ENCODE data around the gene RNF123. TPM values are rescaled to one million over a fixed set of nuclear protein-coding genes. Genes with fewer than 3 reads are reported as not detected.

The RNF123 gene
- total RNA-seq, 1 experiment from 2014 or later = 47.1 TPM

GRCh38 chr3:49706456-49707112 is 17.2 kb downstream of the RNF123 start:
- ChIA-PET POLR2A (interaction anchor here (1.0 kb wide), 1 partner anchor 18 kb away, joined by 3 read pairs; no protein-coding TSS in a partner anchor), CTCF (no interaction called here)
- ATAC-seq = no peak
- Mint-ChIP-seq H3K9me3 (no peaks in the 10 kb centered on the region), H3K27ac (no peak overlapping the region), H3K36me3 (peaks cover under 1% of the 10 kb centered on the region), H3K27me3 (ENCODE audit: low read depth) (no peaks in the 10 kb centered on the region), H3K4me3 (no peak overlapping the region), H3K4me1 (peaks cover 8% of the 10 kb centered on the region; the same call in 1 of the 2 replicates)
- no peak for DNase-seq (ENCODE audit: low spot score)
- TF ChIP-seq TEAD1 (CRISPR knock-in tag; IDR thresholded peaks at IDR 0.05) = no peak
- no peak for TF ChIP-seq GTF2I (CRISPR knock-in tag; conservative IDR thresholded peaks at IDR 0.05)
- no peak for TF ChIP-seq HMGXB4 (CRISPR knock-in tag; IDR thresholded peaks at IDR 0.05)
- TF ChIP-seq ZNF396 (CRISPR knock-in tag; IDR thresholded peaks at IDR 0.05; ENCODE audit: borderline replicate concordance) = no peak
- TF ChIP-seq, protein P1, sequence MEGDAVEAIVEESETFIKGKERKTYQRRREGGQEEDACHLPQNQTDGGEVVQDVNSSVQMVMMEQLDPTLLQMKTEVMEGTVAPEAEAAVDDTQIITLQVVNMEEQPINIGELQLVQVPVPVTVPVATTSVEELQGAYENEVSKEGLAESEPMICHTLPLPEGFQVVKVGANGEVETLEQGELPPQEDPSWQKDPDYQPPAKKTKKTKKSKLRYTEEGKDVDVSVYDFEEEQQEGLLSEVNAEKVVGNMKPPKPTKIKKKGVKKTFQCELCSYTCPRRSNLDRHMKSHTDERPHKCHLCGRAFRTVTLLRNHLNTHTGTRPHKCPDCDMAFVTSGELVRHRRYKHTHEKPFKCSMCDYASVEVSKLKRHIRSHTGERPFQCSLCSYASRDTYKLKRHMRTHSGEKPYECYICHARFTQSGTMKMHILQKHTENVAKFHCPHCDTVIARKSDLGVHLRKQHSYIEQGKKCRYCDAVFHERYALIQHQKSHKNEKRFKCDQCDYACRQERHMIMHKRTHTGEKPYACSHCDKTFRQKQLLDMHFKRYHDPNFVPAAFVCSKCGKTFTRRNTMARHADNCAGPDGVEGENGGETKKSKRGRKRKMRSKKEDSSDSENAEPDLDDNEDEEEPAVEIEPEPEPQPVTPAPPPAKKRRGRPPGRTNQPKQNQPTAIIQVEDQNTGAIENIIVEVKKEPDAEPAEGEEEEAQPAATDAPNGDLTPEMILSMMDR (IDR thresholded peaks at IDR 0.05) = no peak
- TF ChIP-seq, protein P2, sequence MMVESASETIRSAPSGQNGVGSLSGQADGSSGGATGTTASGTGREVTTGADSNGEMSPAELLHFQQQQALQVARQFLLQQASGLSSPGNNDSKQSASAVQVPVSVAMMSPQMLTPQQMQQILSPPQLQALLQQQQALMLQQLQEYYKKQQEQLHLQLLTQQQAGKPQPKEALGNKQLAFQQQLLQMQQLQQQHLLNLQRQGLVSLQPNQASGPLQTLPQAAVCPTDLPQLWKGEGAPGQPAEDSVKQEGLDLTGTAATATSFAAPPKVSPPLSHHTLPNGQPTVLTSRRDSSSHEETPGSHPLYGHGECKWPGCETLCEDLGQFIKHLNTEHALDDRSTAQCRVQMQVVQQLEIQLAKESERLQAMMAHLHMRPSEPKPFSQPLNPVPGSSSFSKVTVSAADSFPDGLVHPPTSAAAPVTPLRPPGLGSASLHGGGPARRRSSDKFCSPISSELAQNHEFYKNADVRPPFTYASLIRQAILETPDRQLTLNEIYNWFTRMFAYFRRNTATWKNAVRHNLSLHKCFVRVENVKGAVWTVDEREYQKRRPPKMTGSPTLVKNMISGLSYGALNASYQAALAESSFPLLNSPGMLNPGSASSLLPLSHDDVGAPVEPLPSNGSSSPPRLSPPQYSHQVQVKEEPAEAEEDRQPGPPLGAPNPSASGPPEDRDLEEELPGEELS (CRISPR knock-in tag; IDR thresholded peaks at IDR 0.05) = no peak
- TF ChIP-seq NR2C2 (CRISPR knock-in tag; IDR thresholded peaks at IDR 0.05) = no peak
- no peak for TF ChIP-seq ZNF416 (CRISPR knock-in tag; IDR thresholded peaks at IDR 0.05)
- no peak for TF ChIP-seq MXD4 (CRISPR knock-in tag; IDR thresholded peaks at IDR 0.05; ENCODE audit: borderline replicate concordance)
- TF ChIP-seq TEAD4 (CRISPR knock-in tag; IDR thresholded peaks at IDR 0.05) = no peak
- no peak for TF ChIP-seq GABPB1 (CRISPR knock-in tag; IDR thresholded peaks at IDR 0.05)
- TF ChIP-seq, protein P3, sequence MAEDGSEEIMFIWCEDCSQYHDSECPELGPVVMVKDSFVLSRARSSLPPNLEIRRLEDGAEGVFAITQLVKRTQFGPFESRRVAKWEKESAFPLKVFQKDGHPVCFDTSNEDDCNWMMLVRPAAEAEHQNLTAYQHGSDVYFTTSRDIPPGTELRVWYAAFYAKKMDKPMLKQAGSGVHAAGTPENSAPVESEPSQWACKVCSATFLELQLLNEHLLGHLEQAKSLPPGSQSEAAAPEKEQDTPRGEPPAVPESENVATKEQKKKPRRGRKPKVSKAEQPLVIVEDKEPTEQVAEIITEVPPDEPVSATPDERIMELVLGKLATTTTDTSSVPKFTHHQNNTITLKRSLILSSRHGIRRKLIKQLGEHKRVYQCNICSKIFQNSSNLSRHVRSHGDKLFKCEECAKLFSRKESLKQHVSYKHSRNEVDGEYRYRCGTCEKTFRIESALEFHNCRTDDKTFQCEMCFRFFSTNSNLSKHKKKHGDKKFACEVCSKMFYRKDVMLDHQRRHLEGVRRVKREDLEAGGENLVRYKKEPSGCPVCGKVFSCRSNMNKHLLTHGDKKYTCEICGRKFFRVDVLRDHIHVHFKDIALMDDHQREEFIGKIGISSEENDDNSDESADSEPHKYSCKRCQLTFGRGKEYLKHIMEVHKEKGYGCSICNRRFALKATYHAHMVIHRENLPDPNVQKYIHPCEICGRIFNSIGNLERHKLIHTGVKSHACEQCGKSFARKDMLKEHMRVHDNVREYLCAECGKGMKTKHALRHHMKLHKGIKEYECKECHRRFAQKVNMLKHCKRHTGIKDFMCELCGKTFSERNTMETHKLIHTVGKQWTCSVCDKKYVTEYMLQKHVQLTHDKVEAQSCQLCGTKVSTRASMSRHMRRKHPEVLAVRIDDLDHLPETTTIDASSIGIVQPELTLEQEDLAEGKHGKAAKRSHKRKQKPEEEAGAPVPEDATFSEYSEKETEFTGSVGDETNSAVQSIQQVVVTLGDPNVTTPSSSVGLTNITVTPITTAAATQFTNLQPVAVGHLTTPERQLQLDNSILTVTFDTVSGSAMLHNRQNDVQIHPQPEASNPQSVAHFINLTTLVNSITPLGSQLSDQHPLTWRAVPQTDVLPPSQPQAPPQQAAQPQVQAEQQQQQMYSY (CRISPR knock-in tag; IDR thresholded peaks at IDR 0.05) = no peak
- no peak for TF ChIP-seq USF1 (CRISPR knock-in tag; IDR thresholded peaks at IDR 0.05)
- TF ChIP-seq ZNF671 (CRISPR knock-in tag; IDR thresholded peaks at IDR 0.05) = no peak
- no peak for TF ChIP-seq CREB1 (CRISPR knock-in tag; IDR thresholded peaks at IDR 0.05)

DNA sequence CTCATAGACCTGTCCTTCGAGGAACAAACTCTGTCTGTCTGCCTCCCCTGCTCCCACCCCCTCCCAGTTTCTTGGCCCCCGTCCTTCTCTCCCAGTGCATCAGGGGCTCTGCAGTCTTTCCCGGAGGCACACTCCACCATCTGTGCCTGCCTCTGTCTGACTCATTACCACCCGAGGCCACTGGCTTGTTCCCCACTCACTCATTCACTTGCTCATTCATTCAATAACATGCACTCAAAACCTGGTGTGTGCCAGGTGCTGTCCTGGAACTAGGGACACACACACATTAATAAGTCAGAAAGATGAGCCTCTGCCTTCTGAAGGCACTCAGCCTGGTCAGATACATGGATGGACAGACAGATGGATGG is 17.7 kb downstream of the RNF123 start:
- POLR2A ChIA-PET = no interaction called here
- no peak for ATAC-seq
- no peaks in the 10 kb centered on the region; the same call in 1 of the 2 replicates for H3K36me3 Mint-ChIP-seq
- CTCF ChIA-PET = no interaction called here
- H3K27me3 Mint-ChIP-seq (ENCODE audit: low read depth) = no peaks in the 10 kb centered on the region
- no peak for DNase-seq (ENCODE audit: low spot score)
- H3K4me1 Mint-ChIP-seq = peaks cover 8% of the 10 kb centered on the region; the same call in 1 of the 2 replicates
- no peak overlapping the region for H3K27ac Mint-ChIP-seq
- TF ChIP-seq TEAD1 (CRISPR knock-in tag; IDR thresholded peaks at IDR 0.05) = no peak
- TF ChIP-seq, protein P1 (IDR thresholded peaks at IDR 0.05) = no peak
- no peaks in the 10 kb centered on the region for H3K9me3 Mint-ChIP-seq
- H3K4me3 Mint-ChIP-seq = no peak overlapping the region
